Tibial nerve (tissue), 3 donors: ENCODE results near the gene MTX3.

Source experiments
- POLR2A ChIP-seq, 2 donors: fragments of 450-650 bp; IDR thresholded peaks; one replicate each; pipeline ENCODE4 v1.6.1; 2017; ENCODE audit warnings: antibody characterized with exemption in 2 of 2, mild to moderate bottlenecking in 2 of 2, moderate library complexity in 2 of 2
- TF ChIP-seq, protein P1 (sequence below), 5 experiments: fragments of 200-600 bp in 3 of 5; fragments of 450-650 bp in 2 of 5; sonication (generic) in 3 of 5; IDR thresholded peaks; one replicate each; pipeline ENCODE4 v1.5.1; 2016 to 2019; ENCODE audit warnings: antibody characterized with exemption in 5 of 5, mild to moderate bottlenecking in 3 of 5, moderate library complexity in 2 of 5

DNA sequence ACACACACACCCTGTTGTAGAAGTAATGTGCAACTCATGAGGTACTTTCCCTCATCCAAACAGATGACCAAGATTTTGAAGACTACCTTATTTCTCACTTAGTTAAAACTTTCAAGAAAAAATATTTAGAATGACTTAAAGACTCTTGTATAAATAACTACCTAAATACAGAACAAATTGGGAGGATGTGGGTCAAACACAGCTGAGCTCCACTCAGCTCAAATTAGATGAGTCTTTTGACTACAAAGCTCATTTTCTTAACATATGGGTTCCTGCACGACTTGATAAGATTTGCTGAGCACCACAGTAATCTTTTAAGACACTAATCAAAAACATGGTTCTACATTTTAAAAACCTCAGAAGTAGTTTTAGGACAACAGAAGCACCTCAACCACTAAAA is 8.9 kb downstream of the MTX3 start:
- TF ChIP-seq, protein P1, sequence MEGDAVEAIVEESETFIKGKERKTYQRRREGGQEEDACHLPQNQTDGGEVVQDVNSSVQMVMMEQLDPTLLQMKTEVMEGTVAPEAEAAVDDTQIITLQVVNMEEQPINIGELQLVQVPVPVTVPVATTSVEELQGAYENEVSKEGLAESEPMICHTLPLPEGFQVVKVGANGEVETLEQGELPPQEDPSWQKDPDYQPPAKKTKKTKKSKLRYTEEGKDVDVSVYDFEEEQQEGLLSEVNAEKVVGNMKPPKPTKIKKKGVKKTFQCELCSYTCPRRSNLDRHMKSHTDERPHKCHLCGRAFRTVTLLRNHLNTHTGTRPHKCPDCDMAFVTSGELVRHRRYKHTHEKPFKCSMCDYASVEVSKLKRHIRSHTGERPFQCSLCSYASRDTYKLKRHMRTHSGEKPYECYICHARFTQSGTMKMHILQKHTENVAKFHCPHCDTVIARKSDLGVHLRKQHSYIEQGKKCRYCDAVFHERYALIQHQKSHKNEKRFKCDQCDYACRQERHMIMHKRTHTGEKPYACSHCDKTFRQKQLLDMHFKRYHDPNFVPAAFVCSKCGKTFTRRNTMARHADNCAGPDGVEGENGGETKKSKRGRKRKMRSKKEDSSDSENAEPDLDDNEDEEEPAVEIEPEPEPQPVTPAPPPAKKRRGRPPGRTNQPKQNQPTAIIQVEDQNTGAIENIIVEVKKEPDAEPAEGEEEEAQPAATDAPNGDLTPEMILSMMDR (IDR thresholded peaks at IDR 0.05): no peak
- no peak for TF ChIP-seq POLR2A (IDR thresholded peaks at IDR 0.05)
